Stimulated activated CD8-positive, alpha-beta memory T cell treated with anti-CD3 and anti-CD28 coated beads, Interleukin-4, amount 100 ng/mL, for 24 hours (primary cell): Measurements from ENCODE around the gene SLC43A2.

Source experiments
- DNase-seq: peaks from one replicate; pipeline ENCODE4 v3.0.0-alpha.2; 2020; ENCODE audit warnings: low read depth

The SLC43A2 gene

GRCh38 chr17:1623057-1623630 lies 5.5 kb downstream of the SLC43A2 start:
- no peak for DNase-seq

- no peak for DNase-seq
These were observed 7.2 kb downstream of the SLC43A2 start for GRCh38 chr17:1621273-1621954.

- no peak for DNase-seq
These were observed 8.1 kb downstream of the SLC43A2 start for GRCh38 chr17:1620486-1620885.

GRCh38 chr17:1617620-1618174 lies 10.9 kb downstream of the SLC43A2 start:
- no peak for DNase-seq

GRCh38 chr17:1616101-1616500 lies 12.5 kb downstream of the SLC43A2 start:
- DNase-seq = no peak

- DNase-seq = no peak
These were observed 16.2 kb downstream of the SLC43A2 start for GRCh38 chr17:1612400-1612799.

GRCh38 chr17:1611715-1612114 lies 16.9 kb downstream of the SLC43A2 start:
- DNase-seq = no peak

GRCh38 chr17:1608676-1609075 lies 20.0 kb downstream of the SLC43A2 start:
- DNase-seq = no peak

- no peak for DNase-seq
These were observed 20.7 kb downstream of the SLC43A2 start for GRCh38 chr17:1607971-1608320.

- DNase-seq = no peak
These were observed 22.2 kb downstream of the SLC43A2 start for GRCh38 chr17:1606352-1606985.

GRCh38 chr17:1605681-1606351 lies 22.8 kb downstream of the SLC43A2 start:
- no peak for DNase-seq

- no peak for DNase-seq
These were observed 23.7 kb downstream of the SLC43A2 start for GRCh38 chr17:1604831-1605528.

- DNase-seq = no peak
These were observed 27.1 kb downstream of the SLC43A2 start for GRCh38 chr17:1601571-1601970.

- DNase-seq = no peak
These were observed 30.1 kb downstream of the SLC43A2 start for GRCh38 chr17:1598399-1599095.

- no peak for DNase-seq
These were observed 30.7 kb downstream of the SLC43A2 start for GRCh38 chr17:1597861-1598342.

GRCh38 chr17:1593630-1593931 lies 35.1 kb downstream of the SLC43A2 start:
- no peak for DNase-seq

- no peak for DNase-seq
These were observed 35.6 kb downstream of the SLC43A2 start for GRCh38 chr17:1592751-1593629.

GRCh38 chr17:1591474-1592090 lies 37.1 kb downstream of the SLC43A2 start:
- DNase-seq = no peak

GRCh38 chr17:1590747-1591473 lies 37.7 kb downstream of the SLC43A2 start:
- no peak for DNase-seq
